ENCODE measurements around the gene PLEKHD1. TPM values are rescaled to one million over a fixed set of nuclear protein-coding genes. Genes with fewer than 3 reads are reported as not detected.

The PLEKHD1 gene
- total RNA-seq, 1 experiment from 2014 or later: 0.37 TPM

- intact Hi-C loops (cut with micrococcal nuclease; ENCODE audit: unreplicated experiment): no loop called here
- DNase-seq (ENCODE audit: low spot score): no peak
- peak overlapping the region; percentile 30 for H3K4me3 ChIP-seq (ENCODE audit: low read depth, low read length, poor library complexity, severe bottlenecking)
- H3K36me3 ChIP-seq (ENCODE audit: insufficient read depth, low read length, poor library complexity, severe bottlenecking): no peaks in the 10 kb centered on the region
- H3K27me3 ChIP-seq (replicated peaks; ENCODE audit: insufficient read depth, low read depth, low read length, poor library complexity): peaks cover 10% of the 10 kb centered on the region
- H3K9me3 ChIP-seq (ENCODE audit: low read depth, low read length, poor library complexity, severe bottlenecking): no peaks in the 10 kb centered on the region
- POLR2A ChIA-PET (ENCODE audit: low non-redundant PET): interaction anchor here (0.7 kb wide), 1 partner anchor 171 kb away, joined by 4 read pairs; no protein-coding TSS in a partner anchor
- H3K4me1 ChIP-seq (ENCODE audit: insufficient read depth, low read length, poor library complexity, severe bottlenecking): peaks cover 4% of the 10 kb centered on the region
- CTCF ChIA-PET: interaction anchor here (0.9 to 1.6 kb wide), 4 partner anchors 13 to 36 kb away, joined by 3 to 17 read pairs (median 4); partner anchors contain the start of gene CCDC177
- no peak overlapping the region for H3K27ac ChIP-seq (ENCODE audit: low read depth, low read length, poor library complexity, severe bottlenecking)
- no peak for TF ChIP-seq EZH2 (IDR thresholded peaks at IDR 0.05; ENCODE audit: borderline replicate concordance, low read depth, low read length, poor library complexity, severe bottlenecking)
- TF ChIP-seq, protein P1, sequence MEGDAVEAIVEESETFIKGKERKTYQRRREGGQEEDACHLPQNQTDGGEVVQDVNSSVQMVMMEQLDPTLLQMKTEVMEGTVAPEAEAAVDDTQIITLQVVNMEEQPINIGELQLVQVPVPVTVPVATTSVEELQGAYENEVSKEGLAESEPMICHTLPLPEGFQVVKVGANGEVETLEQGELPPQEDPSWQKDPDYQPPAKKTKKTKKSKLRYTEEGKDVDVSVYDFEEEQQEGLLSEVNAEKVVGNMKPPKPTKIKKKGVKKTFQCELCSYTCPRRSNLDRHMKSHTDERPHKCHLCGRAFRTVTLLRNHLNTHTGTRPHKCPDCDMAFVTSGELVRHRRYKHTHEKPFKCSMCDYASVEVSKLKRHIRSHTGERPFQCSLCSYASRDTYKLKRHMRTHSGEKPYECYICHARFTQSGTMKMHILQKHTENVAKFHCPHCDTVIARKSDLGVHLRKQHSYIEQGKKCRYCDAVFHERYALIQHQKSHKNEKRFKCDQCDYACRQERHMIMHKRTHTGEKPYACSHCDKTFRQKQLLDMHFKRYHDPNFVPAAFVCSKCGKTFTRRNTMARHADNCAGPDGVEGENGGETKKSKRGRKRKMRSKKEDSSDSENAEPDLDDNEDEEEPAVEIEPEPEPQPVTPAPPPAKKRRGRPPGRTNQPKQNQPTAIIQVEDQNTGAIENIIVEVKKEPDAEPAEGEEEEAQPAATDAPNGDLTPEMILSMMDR (conservative IDR thresholded peaks at IDR 0.05; ENCODE audit: low read depth, low read length): no peak
- BruUV-seq (replicated peaks): no TSS peak
Measured at GRCh38 chr14:69548566-69548965, 64.0 kb downstream of the PLEKHD1 start.

DNA sequence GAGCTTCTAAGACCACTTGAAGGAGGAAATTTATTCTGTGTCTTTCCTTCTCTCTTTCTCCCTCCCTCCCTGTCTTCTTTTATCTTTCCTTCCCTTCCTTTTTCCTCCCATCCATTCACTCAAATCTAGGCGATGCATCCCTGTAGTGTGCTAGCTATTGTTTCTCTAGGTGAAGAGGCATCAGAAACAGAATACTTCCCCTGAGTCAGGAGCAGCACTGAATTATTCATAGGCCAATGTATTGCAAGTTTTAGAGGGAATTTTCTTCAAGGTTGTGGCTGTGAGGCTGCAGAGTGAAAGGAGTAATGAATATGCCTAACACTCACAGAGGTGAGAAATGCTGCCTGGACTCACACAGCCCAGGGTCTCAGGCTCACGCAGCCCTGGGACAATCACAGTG is 67.0 kb downstream of the PLEKHD1 start:
- Histone ChIP-seq H3K9me3 (ENCODE audit: low read depth, low read length, poor library complexity, severe bottlenecking) (no peaks in the 10 kb centered on the region), H3K27me3 (replicated peaks; ENCODE audit: insufficient read depth, low read depth, low read length, poor library complexity) (peaks cover 2% of the 10 kb centered on the region), H3K36me3 (ENCODE audit: insufficient read depth, low read length, poor library complexity, severe bottlenecking) (no peaks in the 10 kb centered on the region), H3K27ac (ENCODE audit: low read depth, low read length, poor library complexity, severe bottlenecking) (no peak overlapping the region), H3K4me3 (ENCODE audit: low read depth, low read length, poor library complexity, severe bottlenecking) (no peak overlapping the region), H3K4me1 (ENCODE audit: insufficient read depth, low read length, poor library complexity, severe bottlenecking) (peaks cover 4% of the 10 kb centered on the region)
- ChIA-PET POLR2A (ENCODE audit: low non-redundant PET) (no interaction called here), CTCF (no interaction called here)
- BruUV-seq (replicated peaks): no TSS peak
- no peak for DNase-seq (ENCODE audit: low spot score)
- TF ChIP-seq, protein P1 (conservative IDR thresholded peaks at IDR 0.05; ENCODE audit: low read depth, low read length): no peak
- TF ChIP-seq EZH2 (IDR thresholded peaks at IDR 0.05; ENCODE audit: borderline replicate concordance, low read depth, low read length, poor library complexity, severe bottlenecking): no peak
- intact Hi-C loops (cut with micrococcal nuclease; ENCODE audit: unreplicated experiment): no loop called here

- no peaks in the 10 kb centered on the region for H3K9me3 ChIP-seq (ENCODE audit: low read depth, low read length, poor library complexity, severe bottlenecking)
- BruUV-seq (replicated peaks): no TSS peak
- DNase-seq (ENCODE audit: low spot score): no peak
- POLR2A ChIA-PET (ENCODE audit: low non-redundant PET): no interaction called here
- CTCF ChIA-PET: interaction anchor here (0.8 kb wide), 1 partner anchor 636 kb away, joined by 6 read pairs; the partner anchor contains the start of gene SLC8A3
- intact Hi-C loops (cut with micrococcal nuclease; ENCODE audit: unreplicated experiment): no loop called here
- no peak overlapping the region for H3K4me3 ChIP-seq (ENCODE audit: low read depth, low read length, poor library complexity, severe bottlenecking)
- no peak overlapping the region for H3K27ac ChIP-seq (ENCODE audit: low read depth, low read length, poor library complexity, severe bottlenecking)
- no peak for TF ChIP-seq EZH2 (IDR thresholded peaks at IDR 0.05; ENCODE audit: borderline replicate concordance, low read depth, low read length, poor library complexity, severe bottlenecking)
- TF ChIP-seq, protein P1 (conservative IDR thresholded peaks at IDR 0.05; ENCODE audit: low read depth, low read length): no peak
- H3K4me1 ChIP-seq (ENCODE audit: insufficient read depth, low read length, poor library complexity, severe bottlenecking): peaks cover 2% of the 10 kb centered on the region
- no peaks in the 10 kb centered on the region for H3K27me3 ChIP-seq (replicated peaks; ENCODE audit: insufficient read depth, low read depth, low read length, poor library complexity)
- no peaks in the 10 kb centered on the region for H3K36me3 ChIP-seq (ENCODE audit: insufficient read depth, low read length, poor library complexity, severe bottlenecking)
Measured at GRCh38 chr14:69553252-69553651, 68.7 kb downstream of the PLEKHD1 start.
